ENCODE measurements around the gene SC5D.

The SC5D gene

GRCh38 chr11:121257976-121258375 lies 34.6 kb upstream of the SC5D start:
- no peak for DNase-seq (ENCODE audit: low read depth, low spot score)
- ChIA-PET CTCF (no interaction called here), POLR2A (no interaction called here)
- no peak for TF ChIP-seq CTCF (IDR thresholded peaks at IDR 0.05; ENCODE audit: insufficient read depth, low read length, missing control alignments)
- no peak overlapping the region for H3K4me3 ChIP-seq (ENCODE audit: low read depth, low read length)

- DNase-seq (ENCODE audit: low read depth, low spot score): no peak
- ChIA-PET POLR2A (no interaction called here), CTCF (no interaction called here)
- no peak overlapping the region for H3K4me3 ChIP-seq (ENCODE audit: low read depth, low read length)
- TF ChIP-seq CTCF (IDR thresholded peaks at IDR 0.05; ENCODE audit: insufficient read depth, low read length, missing control alignments): no peak
Observed at GRCh38 chr11:121265586-121265985, 27.0 kb upstream of the SC5D start.

GRCh38 chr11:121268581-121268980 lies 24.0 kb upstream of the SC5D start:
- CTCF ChIA-PET: no interaction called here
- no peak for DNase-seq (ENCODE audit: low read depth, low spot score)
- H3K4me3 ChIP-seq (ENCODE audit: low read depth, low read length): no peak overlapping the region
- POLR2A ChIA-PET: no interaction called here
- no peak for TF ChIP-seq CTCF (IDR thresholded peaks at IDR 0.05; ENCODE audit: insufficient read depth, low read length, missing control alignments)

DNA sequence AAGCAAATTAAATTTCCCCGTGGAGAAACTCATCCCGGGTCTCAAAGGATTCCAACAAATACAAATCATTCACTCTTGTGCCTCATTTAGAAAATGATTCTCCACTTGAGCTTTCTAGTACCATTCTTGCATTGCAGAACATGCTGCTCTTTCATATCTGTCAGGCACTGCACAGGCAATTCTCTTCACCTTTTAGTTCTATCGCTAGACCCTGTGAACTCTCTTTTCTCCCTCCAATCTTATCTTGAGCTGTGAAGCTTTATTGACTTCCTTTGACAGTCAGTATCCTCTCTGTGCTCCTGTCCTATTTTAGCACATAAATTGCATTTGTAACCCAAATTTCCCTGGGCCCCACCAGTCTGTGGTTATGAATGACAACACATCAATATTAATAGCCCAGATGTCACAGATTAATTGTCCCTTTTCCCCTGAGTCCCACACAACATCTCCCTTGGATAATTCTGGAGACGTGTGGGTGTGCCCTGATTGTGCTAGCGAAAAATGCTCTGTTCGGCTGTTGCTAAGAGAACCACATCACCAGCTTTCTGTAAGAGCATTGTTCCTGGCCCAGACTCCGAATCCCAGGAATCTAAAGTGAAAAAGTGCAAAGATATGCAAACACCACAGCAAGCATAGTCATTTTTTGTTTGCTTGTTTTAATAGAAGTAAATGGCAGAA lies 22.4 kb upstream of the SC5D start:
- no peak for DNase-seq (ENCODE audit: low read depth, low spot score)
- no peak for TF ChIP-seq CTCF (IDR thresholded peaks at IDR 0.05; ENCODE audit: insufficient read depth, low read length, missing control alignments)
- CTCF ChIA-PET: no interaction called here
- POLR2A ChIA-PET: interaction anchor here (0.7 kb wide), 1 partner anchor 56 kb away, joined by 3 read pairs; no protein-coding TSS in a partner anchor
- no peak overlapping the region for H3K4me3 ChIP-seq (ENCODE audit: low read depth, low read length)

DNA sequence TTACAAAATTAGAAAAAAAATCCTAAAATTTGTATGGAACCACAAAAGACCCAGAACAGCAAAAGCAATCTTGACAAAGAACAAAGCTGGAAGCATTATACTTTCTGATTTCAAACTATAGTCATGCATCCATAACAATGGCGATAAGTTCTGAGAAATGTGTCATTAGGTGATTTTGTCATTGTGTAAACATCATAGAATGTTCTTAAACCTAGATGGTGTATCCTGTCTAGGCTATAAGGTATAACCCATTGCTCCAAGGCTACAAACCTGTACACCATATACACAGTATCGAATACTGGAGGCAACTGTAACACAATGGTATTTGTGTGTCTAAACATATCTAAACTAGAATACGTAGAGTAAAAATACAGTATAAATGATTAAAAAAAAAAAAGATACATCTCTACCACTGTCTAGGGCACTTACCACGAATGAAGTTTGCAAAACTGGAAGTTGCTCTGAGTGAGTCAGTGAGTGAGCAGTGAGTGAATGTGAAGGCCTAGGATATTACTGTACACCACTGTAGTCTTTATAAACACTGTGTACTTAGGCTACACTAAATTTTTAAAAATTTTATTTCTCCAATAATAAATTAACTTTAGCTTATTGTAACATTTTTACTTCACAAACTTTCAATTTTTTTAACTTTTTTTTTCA lies 18.1 kb upstream of the SC5D start:
- ChIA-PET CTCF (no interaction called here), POLR2A (no interaction called here)
- no peak for TF ChIP-seq CTCF (IDR thresholded peaks at IDR 0.05; ENCODE audit: insufficient read depth, low read length, missing control alignments)

GRCh38 chr11:121281698-121282097 lies 10.9 kb upstream of the SC5D start:
- no peak overlapping the region for H3K4me3 ChIP-seq (ENCODE audit: low read depth, low read length)
- ChIA-PET CTCF (interaction anchor here (1.1 to 1.3 kb wide), 2 partner anchors 11 to 87 kb away, joined by 3 to 4 read pairs; partner anchors contain the start of gene SC5D), POLR2A (no interaction called here)
- DNase-seq (ENCODE audit: low read depth, low spot score): no peak
- TF ChIP-seq CTCF (IDR thresholded peaks at IDR 0.05; ENCODE audit: insufficient read depth, low read length, missing control alignments): no peak

More for the DNA sequence above, 18.1 kb upstream of the SC5D start:
- no peak for DNase-seq (ENCODE audit: low read depth, low spot score)
- H3K4me3 ChIP-seq (ENCODE audit: low read depth, low read length): no peak overlapping the region
